Stimulated activated CD8-positive, alpha-beta memory T cell treated with anti-CD3 and anti-CD28 coated beads, Interleukin-4, amount 100 ng/mL, for 24 hours (primary cell): ENCODE results near the gene EPGN.

Source experiments
- DNase-seq: peaks from one replicate; pipeline ENCODE4 v3.0.0-alpha.2; 2020; ENCODE audit warnings: low read depth

The EPGN gene

GRCh38 chr4:74311696-74312313, 3.5 kb downstream of the EPGN start:
- no peak for DNase-seq

- no peak for DNase-seq
Measured at GRCh38 chr4:74314329-74314728, 6.1 kb downstream of the EPGN start.

DNA sequence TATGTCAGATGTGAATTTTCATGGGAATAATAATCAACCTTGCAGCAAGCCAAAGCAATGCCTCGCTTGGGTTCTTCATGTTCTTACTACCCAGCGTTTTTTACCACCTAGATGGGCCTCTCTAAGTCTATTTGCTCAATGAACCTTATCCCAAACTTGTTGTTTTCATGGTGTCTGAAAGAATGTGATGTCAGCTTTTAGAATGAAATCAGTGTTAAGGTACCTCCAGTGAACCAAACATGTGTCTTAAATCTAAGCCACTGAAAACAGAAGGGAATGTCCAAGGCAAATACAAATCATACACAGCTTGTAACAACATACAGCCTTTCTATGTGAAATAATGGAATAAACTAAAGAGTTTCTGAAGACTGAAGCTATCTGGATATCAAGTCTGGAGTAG, 6.7 kb downstream of the EPGN start:
- no peak for DNase-seq

GRCh38 chr4:74315376-74315775, 7.1 kb downstream of the EPGN start:
- DNase-seq = no peak

DNA sequence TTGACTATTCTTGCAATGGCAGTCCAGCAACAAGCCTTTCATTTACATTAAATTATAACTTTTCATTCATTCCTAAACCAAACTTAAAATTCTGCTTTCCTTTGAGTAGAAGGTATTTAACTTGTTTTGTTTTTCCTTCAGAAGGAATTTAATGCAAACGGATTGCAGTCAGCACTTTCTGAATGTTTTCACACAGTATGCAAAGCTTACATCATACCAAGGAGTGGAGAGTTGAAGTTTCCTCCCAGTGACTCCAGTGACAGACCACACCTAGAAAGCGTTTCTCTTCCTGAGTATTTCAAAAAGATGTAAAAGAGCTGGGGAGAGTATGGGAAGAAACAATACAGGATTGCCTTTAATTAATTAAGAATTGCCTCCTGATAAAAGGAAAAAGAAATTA, 8.1 kb downstream of the EPGN start:
- no peak for DNase-seq

- DNase-seq = no peak
Measured at GRCh38 chr4:74317616-74318246, 9.5 kb downstream of the EPGN start.

DNA sequence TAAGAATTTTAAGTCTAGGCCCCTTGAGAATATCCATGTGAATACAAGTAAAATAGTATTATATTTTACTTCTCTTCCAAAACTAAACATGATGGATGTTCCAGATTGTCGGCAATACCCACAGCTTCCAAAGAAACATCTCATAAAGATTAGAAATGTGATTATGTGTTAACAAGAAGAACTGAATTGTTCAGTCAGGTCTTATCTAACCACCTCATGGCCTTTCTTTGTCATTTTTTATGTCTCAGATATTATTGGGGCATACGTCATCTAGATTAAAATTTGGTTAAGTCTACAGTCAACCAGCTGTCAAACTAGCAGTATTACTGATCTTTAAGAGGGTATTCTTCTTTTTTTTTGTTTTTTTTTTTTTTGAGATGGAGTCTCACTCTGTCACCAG, 10.0 kb downstream of the EPGN start:
- DNase-seq = no peak

DNA sequence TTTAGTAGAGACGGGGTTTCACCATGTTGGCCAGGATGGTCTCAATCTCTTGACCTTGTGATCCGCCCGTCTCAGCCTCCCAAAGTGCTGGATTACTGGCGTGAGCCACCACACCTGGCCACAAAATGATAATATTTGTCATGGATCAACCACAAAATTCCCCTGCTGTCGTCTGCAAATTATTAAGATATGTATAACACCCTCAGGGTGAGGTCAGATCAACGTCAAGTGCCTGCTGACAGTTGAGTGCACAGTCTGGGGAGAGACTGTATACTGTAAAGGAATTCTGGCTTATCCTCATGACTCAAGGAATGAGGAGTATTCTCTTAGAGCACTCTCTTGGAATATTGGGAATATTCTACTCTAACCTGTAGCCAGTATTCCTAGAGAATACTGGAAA, 11.2 kb downstream of the EPGN start:
- DNase-seq = no peak

DNA sequence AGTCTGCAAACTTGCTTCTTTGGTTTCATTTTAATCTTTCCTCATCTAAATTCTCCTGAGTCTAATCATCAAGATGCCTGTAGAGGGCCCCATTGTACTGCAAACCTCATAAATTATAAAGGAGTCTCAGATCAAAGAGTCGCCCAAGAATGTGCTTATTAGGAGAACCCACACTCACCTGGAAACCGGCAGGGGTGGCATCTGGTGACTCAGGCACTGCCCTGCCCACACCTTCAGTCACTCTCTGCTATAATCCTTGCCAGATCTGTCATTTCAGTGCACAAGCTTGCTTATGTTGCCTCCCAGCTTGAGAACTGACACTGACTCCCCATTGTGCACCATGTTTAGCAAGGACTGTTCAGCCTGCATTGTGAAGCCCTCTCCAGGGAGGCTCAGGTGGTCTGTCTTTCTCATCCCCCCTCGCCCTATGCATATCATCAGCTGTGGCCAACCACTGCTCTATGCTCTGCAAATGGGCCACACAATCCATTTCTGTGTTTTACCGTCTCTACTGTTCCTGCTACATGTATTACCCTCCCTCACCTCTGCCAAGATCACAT, 12.4 kb downstream of the EPGN start:
- no peak for DNase-seq

DNA sequence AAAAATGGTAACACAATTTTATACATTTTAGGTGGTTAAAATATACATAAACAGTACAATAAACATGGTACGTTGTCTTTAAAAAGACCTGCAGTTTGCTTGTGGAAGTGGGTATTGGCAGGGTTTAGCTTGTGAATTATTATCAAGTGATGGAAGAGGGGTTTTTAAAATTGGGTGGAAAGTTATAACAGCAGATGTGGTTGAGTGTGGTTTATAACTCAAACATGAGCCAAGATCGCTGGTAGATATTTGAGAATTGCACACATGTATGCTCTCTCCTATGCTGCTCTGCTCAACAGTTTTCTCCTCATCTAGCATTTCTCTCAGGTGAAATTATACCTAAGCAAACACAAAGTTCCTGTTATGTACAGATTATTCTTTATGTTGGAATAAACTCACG, 14.0 kb downstream of the EPGN start:
- DNase-seq = no peak

- DNase-seq = no peak
Measured at GRCh38 chr4:74323663-74324062, 15.4 kb downstream of the EPGN start.

- DNase-seq = no peak
Measured at GRCh38 chr4:74324262-74324661, 16.0 kb downstream of the EPGN start.

- no peak for DNase-seq
Measured at GRCh38 chr4:74325886-74326285, 17.6 kb downstream of the EPGN start.

- no peak for DNase-seq
Measured at GRCh38 chr4:74327762-74328161, 19.5 kb downstream of the EPGN start.

- DNase-seq = no peak
Measured at GRCh38 chr4:74328501-74328900, 20.2 kb downstream of the EPGN start.

GRCh38 chr4:74329307-74329706, 21.0 kb downstream of the EPGN start:
- DNase-seq = no peak

DNA sequence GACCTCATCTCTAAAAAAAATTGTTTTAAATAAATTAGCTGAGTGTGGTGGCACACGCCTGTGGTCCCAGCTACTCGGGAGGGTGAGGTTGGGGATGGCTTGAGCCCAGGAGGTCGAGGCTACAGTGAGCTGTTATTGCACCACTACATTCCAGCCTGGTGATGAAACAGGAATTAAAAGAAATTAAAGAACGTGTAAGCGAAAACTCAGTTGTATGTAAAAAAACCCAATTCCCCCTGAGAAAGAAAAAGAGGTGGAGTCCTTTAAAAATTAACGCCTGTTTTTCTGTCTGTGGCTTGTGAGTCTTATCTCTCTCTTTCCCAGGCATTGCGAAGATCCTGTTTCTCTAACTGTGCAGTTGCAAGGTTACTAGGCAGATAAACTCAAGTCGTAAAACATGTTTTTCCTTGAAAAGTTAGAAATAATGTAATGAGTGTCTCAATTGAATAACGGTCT, 22.1 kb downstream of the EPGN start:
- no peak for DNase-seq

DNA sequence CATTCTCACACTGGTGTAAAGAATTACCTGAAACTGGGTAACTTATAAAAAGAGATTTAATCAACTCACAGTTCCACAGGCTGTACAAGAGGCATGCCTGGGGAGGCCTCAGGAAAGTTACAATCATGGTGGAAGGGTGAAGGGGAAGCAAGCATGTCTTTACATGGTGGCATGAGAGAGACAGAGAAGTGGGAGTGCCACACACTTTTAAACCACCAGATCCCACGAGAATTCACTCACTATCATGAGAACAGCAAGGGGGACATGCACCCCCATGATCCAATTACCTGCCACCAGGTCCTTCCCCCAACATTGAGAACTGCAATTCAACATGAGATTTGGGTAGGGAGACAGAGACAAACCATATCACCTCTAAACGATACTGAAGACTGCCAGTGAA, 23.0 kb downstream of the EPGN start:
- no peak for DNase-seq

DNA sequence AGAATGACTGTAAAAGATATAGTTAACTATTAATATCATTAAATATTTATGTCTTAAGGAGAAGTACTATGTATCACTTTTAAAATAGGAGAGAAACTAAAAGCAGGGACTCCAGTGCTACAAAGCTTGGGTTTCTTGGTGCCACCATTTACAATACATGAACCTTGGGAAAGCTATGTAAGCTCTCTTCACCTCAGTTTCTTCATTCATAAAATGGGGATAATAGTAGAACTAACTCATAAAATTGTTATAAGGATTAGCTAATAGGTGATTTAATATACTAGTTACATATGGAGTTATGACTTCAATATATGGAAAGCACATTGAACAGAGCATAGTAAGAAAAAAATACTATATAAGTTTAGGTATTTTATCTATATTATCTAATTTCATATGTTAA, 23.7 kb downstream of the EPGN start:
- no peak for DNase-seq

GRCh38 chr4:74334636-74335035, 26.4 kb downstream of the EPGN start:
- no peak for DNase-seq

DNA sequence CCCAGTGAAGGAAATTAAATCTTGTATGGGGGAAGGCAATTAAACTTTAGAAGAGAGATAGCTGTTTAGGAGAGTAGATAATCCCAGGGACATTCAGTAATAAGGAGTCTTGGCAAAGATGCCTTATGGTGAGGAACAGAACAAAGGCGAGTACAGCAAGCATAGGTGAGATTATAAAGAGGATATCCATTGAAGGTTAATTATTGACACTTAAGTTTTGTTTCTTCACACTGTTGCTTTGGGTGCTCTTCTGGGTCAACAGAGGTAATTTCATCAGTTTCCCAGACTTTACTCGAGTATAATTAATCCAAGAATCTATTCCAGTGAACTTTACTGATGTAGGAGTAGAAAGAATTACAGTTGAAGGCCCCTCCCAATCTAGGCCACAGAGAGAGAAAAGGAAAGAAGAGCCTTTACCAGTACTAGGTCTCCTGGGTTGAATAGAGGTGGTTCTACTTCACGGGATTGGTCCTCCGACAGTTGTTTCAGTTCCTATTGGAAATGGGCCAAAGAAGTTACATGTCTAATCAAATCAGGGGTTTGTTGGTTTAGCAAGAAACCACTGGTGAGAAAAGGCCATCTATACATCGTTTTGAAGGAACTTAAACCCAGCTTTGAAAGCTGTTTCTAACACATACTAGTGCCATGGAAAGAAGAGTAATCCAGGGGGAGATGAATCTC, 27.2 kb downstream of the EPGN start:
- no peak for DNase-seq

- no peak for DNase-seq
Measured at GRCh38 chr4:74338792-74339333, 30.6 kb downstream of the EPGN start.

GRCh38 chr4:74339501-74339900, 31.2 kb downstream of the EPGN start:
- DNase-seq = no peak
